Measurements from ENCODE around the gene DDX24. TPM values are rescaled to one million over a fixed set of nuclear protein-coding genes. Genes with fewer than 3 reads are reported as not detected.

The DDX24 gene
- total and polyA plus RNA-seq, 8 donors: 39.1 to 236 (median 69.9) TPM

DNA sequence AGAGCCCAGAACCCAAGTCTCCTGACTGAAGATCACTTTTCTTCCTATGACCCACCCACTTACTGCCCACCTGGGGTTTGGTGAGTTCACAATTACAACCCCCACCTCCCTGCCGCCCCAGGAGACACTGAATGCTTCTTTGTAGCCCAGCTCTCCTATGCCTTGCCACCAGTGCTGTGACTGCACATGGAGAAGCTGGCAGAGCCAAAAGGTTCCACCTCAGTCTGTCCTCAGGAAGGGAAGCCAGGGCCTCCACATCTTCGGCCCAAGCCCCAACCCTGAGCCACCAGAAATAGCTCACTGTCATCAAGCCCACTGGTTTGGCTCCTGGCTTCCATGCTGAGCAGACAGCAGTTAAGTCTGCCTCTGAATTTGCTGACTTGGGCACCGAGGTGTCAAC is 29.2 kb downstream of the DDX24 start:
- 67 to 100% (median 91%) methylated on average over 3 of the region's 3 CpGs for WGBS, 5 donors
- peaks cover 0 to 29% (median 6%) of the 10 kb centered on the region in 4 donors for H3K4me1 ChIP-seq
- no peak for DNase-seq
- H3K36me3 ChIP-seq: peaks cover 89 to 100% (median 100%) of the 10 kb centered on the region in 4 donors
- H3K4me3 ChIP-seq: no peak overlapping the region
- intact Hi-C loops (cut with DNase I; ENCODE audit: low total_unique reads): no loop called here
- no peaks in the 10 kb centered on the region for H3K9me3 ChIP-seq
- no peaks in the 10 kb centered on the region for H3K27me3 ChIP-seq
- H3K27ac ChIP-seq: no peak overlapping the region
- TF ChIP-seq POLR2AphosphoS5 (IDR thresholded peaks at IDR 0.05) (no peak), POLR2A (IDR thresholded peaks at IDR 0.05) (no peak)

DNA sequence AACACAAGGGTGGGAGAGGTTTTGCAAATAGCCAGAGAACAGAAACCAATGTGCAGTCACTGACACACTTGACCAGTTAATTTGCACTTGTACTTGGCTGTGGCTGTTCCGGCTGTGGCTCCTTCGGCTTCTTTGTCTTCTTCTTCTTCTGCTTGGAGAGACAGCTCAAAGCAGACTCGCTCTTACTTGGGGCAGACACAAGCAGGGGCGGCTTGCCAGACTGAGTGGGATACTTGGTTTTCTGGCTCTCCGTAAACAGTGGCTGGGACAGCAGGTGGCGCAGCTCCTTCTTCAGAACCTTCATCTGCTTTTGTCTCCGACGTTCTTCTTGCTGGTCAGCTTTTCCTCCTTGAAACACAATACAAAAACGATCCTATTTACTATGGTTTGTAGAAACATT is 29.9 kb downstream of the DDX24 start:
- WGBS, 5 donors: 54 to 68% (median 60%) methylated on average over 9 of the region's 9 CpGs
- no peak for TF ChIP-seq POLR2A (IDR thresholded peaks at IDR 0.05)
- TF ChIP-seq POLR2AphosphoS5 (IDR thresholded peaks at IDR 0.05): no peak
- TF ChIP-seq, protein P1, sequence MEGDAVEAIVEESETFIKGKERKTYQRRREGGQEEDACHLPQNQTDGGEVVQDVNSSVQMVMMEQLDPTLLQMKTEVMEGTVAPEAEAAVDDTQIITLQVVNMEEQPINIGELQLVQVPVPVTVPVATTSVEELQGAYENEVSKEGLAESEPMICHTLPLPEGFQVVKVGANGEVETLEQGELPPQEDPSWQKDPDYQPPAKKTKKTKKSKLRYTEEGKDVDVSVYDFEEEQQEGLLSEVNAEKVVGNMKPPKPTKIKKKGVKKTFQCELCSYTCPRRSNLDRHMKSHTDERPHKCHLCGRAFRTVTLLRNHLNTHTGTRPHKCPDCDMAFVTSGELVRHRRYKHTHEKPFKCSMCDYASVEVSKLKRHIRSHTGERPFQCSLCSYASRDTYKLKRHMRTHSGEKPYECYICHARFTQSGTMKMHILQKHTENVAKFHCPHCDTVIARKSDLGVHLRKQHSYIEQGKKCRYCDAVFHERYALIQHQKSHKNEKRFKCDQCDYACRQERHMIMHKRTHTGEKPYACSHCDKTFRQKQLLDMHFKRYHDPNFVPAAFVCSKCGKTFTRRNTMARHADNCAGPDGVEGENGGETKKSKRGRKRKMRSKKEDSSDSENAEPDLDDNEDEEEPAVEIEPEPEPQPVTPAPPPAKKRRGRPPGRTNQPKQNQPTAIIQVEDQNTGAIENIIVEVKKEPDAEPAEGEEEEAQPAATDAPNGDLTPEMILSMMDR (IDR thresholded peaks at IDR 0.05): peak in 3 of 7 experiments; percentile 11 to 38 (median 13)
- TF ChIP-seq EP300 (IDR thresholded peaks at IDR 0.05): no peak
- peaks cover 0 to 24% (median 6%) of the 10 kb centered on the region in 4 donors for H3K4me1 ChIP-seq
- DNase-seq: peak; percentile 45 to 80
- H3K36me3 ChIP-seq: peaks cover 90 to 100% (median 100%) of the 10 kb centered on the region in 4 donors
- intact Hi-C loops (cut with DNase I; ENCODE audit: low total_unique reads): no loop called here
- no peaks in the 10 kb centered on the region for H3K9me3 ChIP-seq
- H3K27me3 ChIP-seq: no peaks in the 10 kb centered on the region
- no peak overlapping the region for H3K4me3 ChIP-seq
- no peak overlapping the region for H3K27ac ChIP-seq

DNA sequence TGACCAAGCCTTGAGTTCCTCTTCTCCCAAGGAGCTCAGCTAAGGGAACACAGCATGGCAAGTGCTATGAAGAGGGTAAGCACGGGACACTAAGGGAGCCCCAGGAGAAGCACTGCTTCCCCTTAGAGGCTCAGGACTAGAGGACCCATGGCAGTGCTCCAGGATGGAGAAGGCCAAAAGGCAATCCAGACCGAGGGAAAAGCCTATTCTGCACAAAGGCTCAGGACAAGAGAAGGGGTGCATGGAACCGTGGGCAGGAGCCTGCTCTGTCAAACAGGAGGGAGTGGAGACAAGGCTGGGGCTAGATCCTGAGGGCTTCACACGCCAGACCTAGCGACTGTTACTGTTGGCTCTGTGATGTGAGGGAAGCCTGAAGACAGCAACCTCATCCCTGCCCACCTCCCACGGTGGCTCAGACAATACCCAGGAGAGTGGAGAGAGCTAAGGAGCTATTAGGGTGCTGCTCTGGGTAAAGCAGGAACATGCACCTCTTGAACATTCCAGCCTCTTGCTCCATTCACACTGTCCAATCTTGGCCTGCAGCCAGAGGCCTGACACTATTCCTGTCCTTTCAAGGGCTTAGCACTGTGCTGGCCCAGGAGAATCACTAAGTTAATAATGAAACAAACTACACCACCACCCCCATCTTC is 30.6 kb downstream of the DDX24 start:
- Histone ChIP-seq H3K4me1 (peaks cover 0 to 24% (median 6%) of the 10 kb centered on the region in 4 donors), H3K9me3 (no peaks in the 10 kb centered on the region), H3K4me3 (no peak overlapping the region), H3K27me3 (no peaks in the 10 kb centered on the region), H3K27ac (no peak overlapping the region), H3K36me3 (peaks cover 84 to 100% (median 100%) of the 10 kb centered on the region in 4 donors)
- DNase-seq: no peak
- WGBS, 5 donors: 80 to 92% (median 89%) methylated on average over 4 to 6 of the region's 6 CpGs
- intact Hi-C loops (cut with DNase I; ENCODE audit: low total_unique reads): no loop called here
- no peak for TF ChIP-seq POLR2A (IDR thresholded peaks at IDR 0.05)
- TF ChIP-seq POLR2AphosphoS5 (IDR thresholded peaks at IDR 0.05): no peak
- no peak for TF ChIP-seq EP300 (IDR thresholded peaks at IDR 0.05)
- TF ChIP-seq, protein P1 (IDR thresholded peaks at IDR 0.05): no peak

- no peak for TF ChIP-seq POLR2A (IDR thresholded peaks at IDR 0.05)
- TF ChIP-seq POLR2AphosphoS5 (IDR thresholded peaks at IDR 0.05): no peak
- TF ChIP-seq, protein P1 (IDR thresholded peaks at IDR 0.05): no peak
- TF ChIP-seq EP300 (IDR thresholded peaks at IDR 0.05): no peak
- H3K27ac ChIP-seq: no peak overlapping the region
Measured at GRCh38 chr14:94049625-94050023, 31.4 kb downstream of the DDX24 start.

More at GRCh38 chr14:94049625-94050023, 31.4 kb downstream of the DDX24 start:
- H3K9me3 ChIP-seq: no peaks in the 10 kb centered on the region
- intact Hi-C loops (cut with DNase I; ENCODE audit: low total_unique reads): no loop called here
- DNase-seq: no peak
- H3K36me3 ChIP-seq: peaks cover 77 to 100% (median 100%) of the 10 kb centered on the region in 4 donors
- H3K4me1 ChIP-seq: peaks cover 0 to 24% (median 6%) of the 10 kb centered on the region in 4 donors
- 50 to 97% (median 82%) methylated on average over 2 of the region's 2 CpGs for WGBS, 5 donors
- no peak overlapping the region for H3K4me3 ChIP-seq
- no peaks in the 10 kb centered on the region for H3K27me3 ChIP-seq
